ENCODE measurements around the gene SENP8.

SENP8 gene

GRCh38 chr15:72131922-72132321 is 13.7 kb downstream of the SENP8 start:
- TF ChIP-seq RAD21 (IDR thresholded peaks at IDR 0.05; ENCODE audit: low read depth) (no peak), ZBTB7A (IDR thresholded peaks at IDR 0.05; ENCODE audit: low read depth) (no peak), USF1 (IDR thresholded peaks at IDR 0.05) (no peak)

GRCh38 chr15:72133211-72133610 is 15.0 kb downstream of the SENP8 start:
- TF ChIP-seq CREB1 (IDR thresholded peaks at IDR 0.05; ENCODE audit: low read depth) (no peak), EP300 (IDR thresholded peaks at IDR 0.05; ENCODE audit: borderline replicate concordance) (no peak), YY1 (IDR thresholded peaks at IDR 0.05; ENCODE audit: low read depth) (no peak), NFIC (IDR thresholded peaks at IDR 0.05) (no peak), ZBTB7A (IDR thresholded peaks at IDR 0.05; ENCODE audit: low read depth) (no peak), EGR1 (IDR thresholded peaks at IDR 0.05) (no peak), USF1 (IDR thresholded peaks at IDR 0.05) (no peak)

GRCh38 chr15:72135719-72136118 is 17.5 kb downstream of the SENP8 start:
- TF ChIP-seq MAX (IDR thresholded peaks at IDR 0.05) (no peak), RAD21 (IDR thresholded peaks at IDR 0.05; ENCODE audit: low read depth) (no peak), REST (IDR thresholded peaks at IDR 0.05; ENCODE audit: low read depth) (no peak), USF1 (IDR thresholded peaks at IDR 0.05) (no peak), ZBTB7A (IDR thresholded peaks at IDR 0.05; ENCODE audit: low read depth) (no peak), FOXM1 (IDR thresholded peaks at IDR 0.05; ENCODE audit: borderline replicate concordance, low read depth) (no peak), YY1 (IDR thresholded peaks at IDR 0.05; ENCODE audit: low read depth) (no peak), EP300 (IDR thresholded peaks at IDR 0.05; ENCODE audit: borderline replicate concordance) (no peak), EGR1 (IDR thresholded peaks at IDR 0.05) (no peak), NFIC (IDR thresholded peaks at IDR 0.05) (no peak), TEAD4 (IDR thresholded peaks at IDR 0.05) (no peak), TCF12 (IDR thresholded peaks at IDR 0.05; ENCODE audit: low read depth) (no peak)

GRCh38 chr15:72136170-72137051 is 18.2 kb downstream of the SENP8 start:
- TF ChIP-seq NFIC (IDR thresholded peaks at IDR 0.05) (peak; percentile 98), USF1 (IDR thresholded peaks at IDR 0.05) (no peak), TEAD4 (IDR thresholded peaks at IDR 0.05) (peak; percentile 33; the same call in 1 of the 2 replicates), TCF12 (IDR thresholded peaks at IDR 0.05; ENCODE audit: low read depth) (0 out of 2 replicates have a peak, but pooled peaks have one; percentile 43), ZBTB7A (IDR thresholded peaks at IDR 0.05; ENCODE audit: low read depth) (no peak)

GRCh38 chr15:72139667-72140066 is 21.5 kb downstream of the SENP8 start:
- TF ChIP-seq FOXM1 (IDR thresholded peaks at IDR 0.05; ENCODE audit: borderline replicate concordance, low read depth) (no peak), EGR1 (IDR thresholded peaks at IDR 0.05) (no peak), TEAD4 (IDR thresholded peaks at IDR 0.05) (no peak), YY1 (IDR thresholded peaks at IDR 0.05; ENCODE audit: low read depth) (no peak), TAF1 (IDR thresholded peaks at IDR 0.05; ENCODE audit: low read depth) (no peak), USF1 (IDR thresholded peaks at IDR 0.05) (no peak), RAD21 (IDR thresholded peaks at IDR 0.05; ENCODE audit: low read depth) (no peak), CREB1 (IDR thresholded peaks at IDR 0.05; ENCODE audit: low read depth) (no peak), REST (IDR thresholded peaks at IDR 0.05; ENCODE audit: low read depth) (no peak), TCF12 (IDR thresholded peaks at IDR 0.05; ENCODE audit: low read depth) (no peak), CEBPB (IDR thresholded peaks at IDR 0.05) (no peak), EP300 (IDR thresholded peaks at IDR 0.05; ENCODE audit: borderline replicate concordance) (no peak), MAX (IDR thresholded peaks at IDR 0.05) (no peak), ZBTB7A (IDR thresholded peaks at IDR 0.05; ENCODE audit: low read depth) (no peak), NFIC (IDR thresholded peaks at IDR 0.05) (no peak)

Data from Ishikawa (cell line).